Measurements from ENCODE around the gene ACAP3. TPM values are rescaled to one million over a fixed set of nuclear protein-coding genes. Genes with fewer than 3 reads are reported as not detected.

Gene ACAP3
- total RNA-seq, 1 donor from 2014 or later: 26.1 TPM

DNA sequence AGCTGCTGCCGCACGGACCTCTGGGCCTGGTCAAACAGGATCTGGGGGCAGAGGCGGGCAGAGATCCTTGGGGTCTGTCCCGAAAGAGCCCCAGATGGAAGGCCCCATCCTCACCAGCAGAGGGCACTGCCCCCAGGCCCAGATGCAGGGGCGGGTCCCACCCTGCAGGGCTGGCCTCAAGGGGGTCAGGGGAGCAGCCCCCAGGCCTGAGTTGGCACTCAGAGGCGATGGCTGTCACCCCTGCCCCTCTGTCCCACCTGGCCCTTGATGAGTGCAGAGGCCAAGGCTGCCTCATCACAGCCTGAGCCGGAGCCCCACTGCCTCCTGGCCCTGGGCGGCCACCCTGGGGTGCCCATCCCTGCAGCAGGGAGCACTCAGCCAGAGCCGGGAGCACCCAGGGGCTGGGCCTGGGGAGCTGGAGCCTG, 5.7 kb downstream of the ACAP3 start:
- ATAC-seq (ENCODE audit: low read depth): no peak
- DNase-seq: no peak
- TF ChIP-seq, protein P1, sequence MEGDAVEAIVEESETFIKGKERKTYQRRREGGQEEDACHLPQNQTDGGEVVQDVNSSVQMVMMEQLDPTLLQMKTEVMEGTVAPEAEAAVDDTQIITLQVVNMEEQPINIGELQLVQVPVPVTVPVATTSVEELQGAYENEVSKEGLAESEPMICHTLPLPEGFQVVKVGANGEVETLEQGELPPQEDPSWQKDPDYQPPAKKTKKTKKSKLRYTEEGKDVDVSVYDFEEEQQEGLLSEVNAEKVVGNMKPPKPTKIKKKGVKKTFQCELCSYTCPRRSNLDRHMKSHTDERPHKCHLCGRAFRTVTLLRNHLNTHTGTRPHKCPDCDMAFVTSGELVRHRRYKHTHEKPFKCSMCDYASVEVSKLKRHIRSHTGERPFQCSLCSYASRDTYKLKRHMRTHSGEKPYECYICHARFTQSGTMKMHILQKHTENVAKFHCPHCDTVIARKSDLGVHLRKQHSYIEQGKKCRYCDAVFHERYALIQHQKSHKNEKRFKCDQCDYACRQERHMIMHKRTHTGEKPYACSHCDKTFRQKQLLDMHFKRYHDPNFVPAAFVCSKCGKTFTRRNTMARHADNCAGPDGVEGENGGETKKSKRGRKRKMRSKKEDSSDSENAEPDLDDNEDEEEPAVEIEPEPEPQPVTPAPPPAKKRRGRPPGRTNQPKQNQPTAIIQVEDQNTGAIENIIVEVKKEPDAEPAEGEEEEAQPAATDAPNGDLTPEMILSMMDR (IDR thresholded peaks at IDR 0.05): no peak
- intact Hi-C loops (cut with micrococcal nuclease): loop anchor here (10.0 kb wide), 1 partner anchor 593 kb away; the partner anchor contains the start of gene GNB1
- POLR2A ChIA-PET: no interaction called here
- Mint-ChIP-seq H3K36me3 (ENCODE audit: low read depth) (no peaks in the 10 kb centered on the region), H3K4me3 (no peak overlapping the region), H3K9me3 (no peaks in the 10 kb centered on the region), H3K4me1 (peaks cover 28% of the 10 kb centered on the region), H3K27me3 (no peaks in the 10 kb centered on the region), H3K27ac (no peak overlapping the region)
- CTCF ChIA-PET: no interaction called here

DNA sequence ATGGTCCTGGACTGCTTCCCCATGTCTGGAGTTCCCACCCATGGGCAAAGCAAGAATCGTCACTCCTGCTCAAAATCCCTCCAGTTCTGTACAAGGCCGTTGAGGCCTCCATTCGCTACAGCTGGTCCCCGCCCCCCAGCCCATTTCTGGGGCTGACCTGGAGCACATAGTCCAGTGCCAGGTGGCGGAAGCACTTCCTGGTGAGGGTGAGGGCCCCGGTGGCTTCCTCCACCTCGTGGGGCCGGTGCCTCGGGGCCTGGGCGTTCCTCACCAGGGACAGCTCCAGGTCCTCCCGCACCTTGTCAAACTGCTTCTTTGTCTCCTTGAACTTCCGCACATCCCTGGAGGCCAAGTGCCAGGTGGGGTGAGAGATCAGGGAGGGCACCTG, 7.4 kb downstream of the ACAP3 start:
- no peak overlapping the region for H3K27ac Mint-ChIP-seq
- intact Hi-C loops (cut with micrococcal nuclease): loop anchor here (10.0 kb wide), 1 partner anchor 594 kb away; the partner anchor contains the start of gene GNB1
- H3K27me3 Mint-ChIP-seq: no peaks in the 10 kb centered on the region

DNA sequence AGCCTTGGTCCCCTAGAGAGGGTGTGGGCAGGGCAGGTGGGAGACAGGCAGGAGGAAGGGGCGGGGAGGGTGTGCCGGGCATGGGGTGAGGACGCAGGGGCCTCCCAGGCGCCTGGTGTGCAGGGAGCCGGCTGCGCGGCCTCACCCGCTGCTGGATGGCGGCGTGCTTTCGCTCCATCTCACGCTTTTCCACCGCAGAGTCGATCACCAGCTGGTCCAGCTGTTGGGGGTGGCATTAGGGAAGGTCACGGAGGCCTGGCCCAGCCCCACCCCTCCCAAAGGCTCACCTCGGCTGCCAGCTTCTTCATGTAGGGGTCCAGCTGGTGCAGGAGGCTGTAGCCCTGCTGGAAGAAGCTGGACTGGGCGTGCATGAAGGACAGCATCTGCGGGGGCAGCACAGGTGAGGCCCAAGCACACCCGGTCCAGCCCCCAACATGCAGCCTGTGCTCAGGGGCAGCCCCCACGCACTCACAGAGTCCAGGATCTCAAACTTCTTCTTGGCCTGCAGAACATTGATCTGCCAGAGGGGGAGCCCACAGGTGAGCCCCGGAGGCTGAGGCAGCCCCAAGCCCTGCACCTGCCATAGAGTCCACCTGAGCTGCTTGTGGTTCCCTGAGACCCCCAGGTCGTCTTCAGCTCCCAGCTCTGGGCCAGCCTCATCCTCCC, 7.9 kb downstream of the ACAP3 start:
- ChIA-PET CTCF (interaction anchor here (1.0 kb wide), 1 partner anchor 266 kb away, joined by 3 read pairs; no protein-coding TSS in a partner anchor), POLR2A (no interaction called here)
- intact Hi-C loops (cut with micrococcal nuclease): loop anchor here (10.0 kb wide), 1 partner anchor 595 kb away; the partner anchor contains the start of gene GNB1
- TF ChIP-seq, protein P1 (IDR thresholded peaks at IDR 0.05): no peak
- DNase-seq: no peak
- no peaks in the 10 kb centered on the region for H3K27me3 Mint-ChIP-seq
- no peaks in the 10 kb centered on the region for H3K36me3 Mint-ChIP-seq (ENCODE audit: low read depth)
- no peak overlapping the region for H3K27ac Mint-ChIP-seq
- H3K9me3 Mint-ChIP-seq: no peaks in the 10 kb centered on the region
- peak; percentile 54 for ATAC-seq (ENCODE audit: low read depth)
- H3K4me1 Mint-ChIP-seq: peaks cover 7% of the 10 kb centered on the region
- no peak overlapping the region for H3K4me3 Mint-ChIP-seq

More for the DNA sequence above, 7.4 kb downstream of the ACAP3 start:
- TF ChIP-seq, protein P1 (IDR thresholded peaks at IDR 0.05): no peak
- POLR2A ChIA-PET: no interaction called here
- CTCF ChIA-PET: interaction anchor here (1.0 kb wide), 1 partner anchor 267 kb away, joined by 3 read pairs; no protein-coding TSS in a partner anchor
- DNase-seq (no peak), ATAC-seq (ENCODE audit: low read depth) (no peak)
- H3K4me3 Mint-ChIP-seq: no peak overlapping the region
- H3K36me3 Mint-ChIP-seq (ENCODE audit: low read depth): no peaks in the 10 kb centered on the region
- H3K4me1 Mint-ChIP-seq: peaks cover 11% of the 10 kb centered on the region
- no peaks in the 10 kb centered on the region for H3K9me3 Mint-ChIP-seq

DNA sequence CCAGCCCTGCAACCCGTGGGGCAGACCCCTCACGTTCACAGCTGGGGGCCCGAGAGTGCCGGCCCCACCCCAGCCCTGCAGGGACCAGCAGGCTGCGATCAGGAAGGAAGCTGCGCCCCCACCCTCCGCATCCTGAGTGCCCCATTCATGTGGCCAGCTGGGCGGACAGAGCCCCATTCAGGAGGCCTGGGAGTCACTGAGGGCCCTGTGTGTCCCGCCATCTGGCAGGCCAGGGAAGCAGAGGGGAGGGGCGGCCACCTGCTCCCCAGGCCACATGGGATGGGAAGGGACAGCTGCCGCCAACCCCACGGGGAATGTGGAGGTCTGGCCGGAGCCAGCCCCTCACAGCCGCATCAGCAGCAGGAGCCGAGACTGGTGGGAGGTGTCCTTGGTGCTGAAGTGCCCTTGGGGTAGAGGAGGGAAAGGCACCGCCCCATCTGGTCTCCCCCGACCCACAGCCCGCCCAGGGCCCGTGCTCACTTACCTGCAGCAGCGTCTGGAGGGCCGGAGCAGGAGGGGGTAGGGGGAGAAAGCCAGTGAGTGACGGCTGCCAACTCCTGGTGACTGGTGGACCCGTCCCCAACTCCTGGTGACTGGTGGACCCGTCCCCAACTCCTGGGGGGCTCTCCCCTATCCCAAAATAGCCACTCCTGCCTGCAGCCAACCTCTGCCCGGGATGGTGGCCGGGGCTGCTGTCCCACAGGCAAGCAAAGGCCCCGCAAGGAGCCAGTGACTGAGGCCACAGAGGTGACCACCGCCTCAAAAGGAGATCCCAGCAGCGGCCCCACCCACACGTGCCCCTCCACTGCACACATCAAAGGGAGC, 8.7 kb downstream of the ACAP3 start:
- Mint-ChIP-seq H3K4me1 (peaks cover 3% of the 10 kb centered on the region), H3K36me3 (ENCODE audit: low read depth) (no peaks in the 10 kb centered on the region), H3K9me3 (no peaks in the 10 kb centered on the region), H3K4me3 (no peak overlapping the region), H3K27ac (no peak overlapping the region), H3K27me3 (no peaks in the 10 kb centered on the region)
- ATAC-seq (ENCODE audit: low read depth): no peak
- intact Hi-C loops (cut with micrococcal nuclease): no loop called here
- DNase-seq: no peak
- TF ChIP-seq, protein P1 (IDR thresholded peaks at IDR 0.05): no peak
- ChIA-PET CTCF (no interaction called here), POLR2A (no interaction called here)

All from activated B cell treated with CpG ODN at 0.5 μM for 24 hours (primary cell).